ENCODE results near the gene CHRNA7.
"Not testable (repeated sequence)": the region's sequence is repeated elsewhere in the genome, so short reads cannot be mapped to it uniquely, and the experiment has no call there.

The CHRNA7 gene

GRCh38 chr15:32193780-32194179, 163.5 kb downstream of the CHRNA7 start:
- DNase-seq (ENCODE audit: low read depth) = not testable (repeated sequence)

GRCh38 chr15:32196206-32196605, 165.9 kb downstream of the CHRNA7 start:
- DNase-seq (ENCODE audit: low read depth) = not testable (repeated sequence)

GRCh38 chr15:32198938-32199337, 168.6 kb downstream of the CHRNA7 start:
- not testable (repeated sequence) for DNase-seq (ENCODE audit: low read depth)

GRCh38 chr15:32209081-32209480, 178.8 kb downstream of the CHRNA7 start:
- not testable (repeated sequence) for DNase-seq (ENCODE audit: low read depth)

- no peak for DNase-seq (ENCODE audit: low read depth)
These were observed 188.4 kb downstream of the CHRNA7 start for GRCh38 chr15:32218666-32219065.
